Measurements from ENCODE around the gene DUS3L. TPM values are rescaled to one million over a fixed set of nuclear protein-coding genes. Genes with fewer than 3 reads are reported as not detected.
A peak's percentile ranks its signal among the peaks of the same experiment; 100 is the strongest.

Gene DUS3L
- total and polyA plus RNA-seq, 2 of the 8 experiments (the other 6 are each of a cell fraction or from before 2014, with no cell fraction given): 37.6 to 39.1 TPM

- TF ChIP-seq JUND (IDR thresholded peaks at IDR 0.05; ENCODE audit: low read length) (peak; percentile 32; the same call in 1 of the 2 replicates), KDM5A (IDR thresholded peaks at IDR 0.05; ENCODE audit: low read length) (no peak), SP2 (IDR thresholded peaks at IDR 0.05; ENCODE audit: low read length) (no peak), TAF1 (IDR thresholded peaks at IDR 0.05; ENCODE audit: low read depth, low read length) (peak; percentile 40; the same call in 1 of the 2 replicates), BRCA1 (IDR thresholded peaks at IDR 0.05; ENCODE audit: low read depth, low read length) (no peak), EGR1 (IDR thresholded peaks at IDR 0.05; ENCODE audit: borderline replicate concordance, low read depth, low read length) (peak; percentile 83; the same call in 1 of the 2 replicates), RXRA (IDR thresholded peaks at IDR 0.05; ENCODE audit: insufficient read depth, low read depth, low read length) (no peak), MAX (IDR thresholded peaks at IDR 0.05) (no peak; the same call in 1 of the 2 replicates), CREB1 (IDR thresholded peaks at IDR 0.05) (peak; percentile 64), NRF1 (IDR thresholded peaks at IDR 0.05; ENCODE audit: low read depth, low read length) (no peak), GTF2F1 (IDR thresholded peaks at IDR 0.05; ENCODE audit: borderline replicate concordance, low read depth, low read length) (no peak)
These were observed 13.0 kb upstream of the DUS3L start (continued) for GRCh38 chr19:5803752-5804515.
